Tibial artery (tissue), 4 donors: ENCODE data around the gene ZNF319.

ENCODE experiments used
- DNase-seq, 2 donors: peaks; one replicate each; pipeline ENCODE4 v3.0.0-alpha.2; 2019
- H3K27ac ChIP-seq, 2 donors: fragments of 200-600 bp; sonication (generic) in 1 of 2; 1 replicate in 1 of 2; 2 replicates in 1 of 2; pipeline ENCODE4 v1.5.1; 2018 to 2019; ENCODE audit warnings: mild to moderate bottlenecking in 1 of 2
- H3K27me3 ChIP-seq, 2 donors: fragments of 200-600 bp; sonication (generic) in 1 of 2; one replicate each; pipeline versions ENCODE4 v1.5.1 to v1.6.0; 2016 to 2019
- H3K36me3 ChIP-seq, 3 donors: fragments of 200-600 bp; sonication (generic) in 2 of 3; one replicate each; pipeline ENCODE4 v1.5.1; 2016 to 2019; ENCODE audit warnings: mild to moderate bottlenecking in 2 of 3
- H3K4me1 ChIP-seq, 4 donors: fragments of 200-600 bp; sonication (generic) in 2 of 4; 1 replicate in 3 of 4; 2 replicates in 1 of 4; pipeline ENCODE4 v1.5.1; 2016 to 2019
- H3K4me3 ChIP-seq, 2 donors: fragments of 200-600 bp; sonication (generic) in 1 of 2; 1 replicate in 1 of 2; 2 replicates in 1 of 2; pipeline ENCODE4 v1.5.1; 2018 to 2019; ENCODE audit warnings: mild to moderate bottlenecking in 2 of 2
- H3K9me3 ChIP-seq, 3 donors: fragments of 200-600 bp; sonication (generic) in 1 of 3; one replicate each; pipeline ENCODE4 v1.5.1; 2016 to 2019
- intact Hi-C: fragments of 100-400 bp; cut with DNase I; formaldehyde crosslinking; loops from one replicate; pipeline ENCODE4 v1.15.0; 2023; ENCODE audit warnings: low total_unique reads
- TF ChIP-seq, protein P1 (sequence below), 2 experiments: fragments of 200-600 bp in 1 of 2; fragments of 450-650 bp in 1 of 2; IDR thresholded peaks; one replicate each; pipeline ENCODE4 v1.5.1; 2017 to 2019; ENCODE audit warnings: antibody characterized with exemption in 2 of 2, mild to moderate bottlenecking in 1 of 2, moderate library complexity in 1 of 2

The ZNF319 gene

GRCh38 chr16:57952909-57953308 is 47.6 kb downstream of the ZNF319 start:
- TF ChIP-seq, protein P1, sequence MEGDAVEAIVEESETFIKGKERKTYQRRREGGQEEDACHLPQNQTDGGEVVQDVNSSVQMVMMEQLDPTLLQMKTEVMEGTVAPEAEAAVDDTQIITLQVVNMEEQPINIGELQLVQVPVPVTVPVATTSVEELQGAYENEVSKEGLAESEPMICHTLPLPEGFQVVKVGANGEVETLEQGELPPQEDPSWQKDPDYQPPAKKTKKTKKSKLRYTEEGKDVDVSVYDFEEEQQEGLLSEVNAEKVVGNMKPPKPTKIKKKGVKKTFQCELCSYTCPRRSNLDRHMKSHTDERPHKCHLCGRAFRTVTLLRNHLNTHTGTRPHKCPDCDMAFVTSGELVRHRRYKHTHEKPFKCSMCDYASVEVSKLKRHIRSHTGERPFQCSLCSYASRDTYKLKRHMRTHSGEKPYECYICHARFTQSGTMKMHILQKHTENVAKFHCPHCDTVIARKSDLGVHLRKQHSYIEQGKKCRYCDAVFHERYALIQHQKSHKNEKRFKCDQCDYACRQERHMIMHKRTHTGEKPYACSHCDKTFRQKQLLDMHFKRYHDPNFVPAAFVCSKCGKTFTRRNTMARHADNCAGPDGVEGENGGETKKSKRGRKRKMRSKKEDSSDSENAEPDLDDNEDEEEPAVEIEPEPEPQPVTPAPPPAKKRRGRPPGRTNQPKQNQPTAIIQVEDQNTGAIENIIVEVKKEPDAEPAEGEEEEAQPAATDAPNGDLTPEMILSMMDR (IDR thresholded peaks at IDR 0.05), result no peak

DNA sequence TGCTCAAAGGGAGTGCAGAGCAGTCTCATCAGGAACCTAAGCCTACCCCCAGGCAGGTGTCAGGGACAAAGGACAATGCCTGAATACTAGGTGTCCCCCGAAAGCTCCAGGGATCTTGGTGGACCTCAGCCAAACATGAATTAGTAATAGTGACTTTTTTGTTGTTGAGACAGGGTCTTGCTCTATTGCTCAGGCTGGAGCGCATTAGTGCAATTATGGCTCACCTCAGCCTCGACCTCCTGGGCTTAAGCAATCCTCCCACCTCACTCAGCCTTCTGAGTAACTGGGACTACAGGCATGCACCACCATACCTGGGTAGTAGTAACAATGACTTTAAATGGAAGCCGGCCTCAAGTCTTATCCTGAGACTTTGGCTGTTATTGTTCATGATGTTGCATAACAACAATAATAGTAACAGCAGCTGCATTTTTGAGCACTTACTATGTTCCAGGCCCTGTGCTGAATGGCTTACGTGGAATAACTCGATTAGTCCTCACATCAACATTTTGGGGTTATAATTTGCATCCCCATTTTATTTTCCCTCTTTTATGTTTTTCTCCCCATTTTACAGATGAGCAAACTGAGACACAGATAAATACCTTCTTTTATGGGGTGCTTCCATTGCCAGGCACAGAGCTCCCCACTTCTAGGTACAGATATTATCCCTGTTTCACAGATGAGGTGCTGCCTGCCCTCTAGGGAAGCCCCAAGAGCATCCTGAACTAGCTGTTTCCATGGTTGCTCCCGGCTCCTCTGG is 49.1 kb downstream of the ZNF319 start:
- Histone ChIP-seq H3K27me3 (peaks cover 0 to 34% of the 10 kb centered on the region in 2 donors), H3K27ac (no peak overlapping the region), H3K4me1 (no peaks in the 10 kb centered on the region), H3K9me3 (no peaks in the 10 kb centered on the region), H3K36me3 (no peaks in the 10 kb centered on the region), H3K4me3 (no peak overlapping the region)
- intact Hi-C loops, result no loop called here
- TF ChIP-seq, protein P1 (IDR thresholded peaks at IDR 0.05), result no peak
- DNase-seq, result no peak

More at GRCh38 chr16:57952909-57953308, 47.6 kb downstream of the ZNF319 start:
- Histone ChIP-seq H3K9me3 (no peaks in the 10 kb centered on the region), H3K27me3 (peaks cover 0 to 35% of the 10 kb centered on the region in 2 donors), H3K36me3 (no peaks in the 10 kb centered on the region), H3K4me3 (no peak overlapping the region), H3K27ac (no peak overlapping the region), H3K4me1 (no peaks in the 10 kb centered on the region)
- intact Hi-C loops, result no loop called here
- no peak for DNase-seq

DNA sequence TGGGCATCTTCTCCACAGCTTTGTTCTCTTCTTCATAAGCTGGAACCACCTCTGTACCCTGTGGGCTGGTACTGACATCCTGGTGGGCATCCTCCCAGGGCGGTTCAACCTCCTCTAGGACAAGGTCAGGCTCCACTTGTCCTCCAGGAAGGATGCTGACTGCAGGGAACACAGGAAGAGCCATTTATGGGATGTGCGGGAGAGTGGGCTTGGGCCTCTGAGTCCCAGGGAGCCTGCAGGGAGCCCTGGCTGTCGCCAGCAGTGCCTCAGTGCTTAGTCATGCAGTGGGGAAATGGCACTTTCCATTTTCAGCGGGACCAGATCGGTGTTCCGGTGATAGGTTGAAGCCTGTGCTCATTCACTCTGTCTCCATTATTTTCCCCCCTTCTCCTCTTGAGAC is 50.1 kb downstream of the ZNF319 start:
- no peak for DNase-seq
- TF ChIP-seq, protein P1 (IDR thresholded peaks at IDR 0.05), result no peak

DNA sequence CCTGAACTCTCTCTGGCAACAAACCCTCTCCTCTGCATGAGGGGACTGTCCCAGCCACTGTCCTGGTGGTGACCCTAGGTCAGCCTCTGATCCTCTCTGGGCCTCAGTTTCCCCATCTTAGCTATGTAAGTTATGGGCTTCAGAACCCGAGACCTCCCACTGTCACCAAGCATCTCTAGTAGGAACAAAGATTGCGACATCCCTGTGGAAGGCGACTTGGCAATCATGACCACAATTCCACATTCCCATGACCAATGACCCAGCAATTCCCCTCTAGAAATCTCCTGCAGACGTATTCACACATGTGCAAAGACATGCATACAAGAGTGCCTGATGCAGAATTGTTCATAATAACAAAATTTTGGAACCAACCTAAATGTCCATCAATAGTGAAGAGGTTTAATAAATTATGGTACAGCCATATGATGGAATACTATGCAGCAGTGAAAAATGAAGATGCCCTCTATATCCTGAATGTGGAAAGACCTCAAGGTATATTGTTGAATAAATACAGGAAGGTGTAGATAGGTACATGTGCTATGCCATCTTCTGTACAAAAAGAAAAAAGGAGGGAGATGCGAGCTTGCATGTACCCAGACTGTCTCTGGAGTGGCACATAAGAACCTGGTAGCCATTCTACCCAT is 50.8 kb downstream of the ZNF319 start:
- H3K4me3 ChIP-seq, result no peak overlapping the region
- TF ChIP-seq, protein P1 (IDR thresholded peaks at IDR 0.05), result no peak
- DNase-seq, result no peak
- H3K36me3 ChIP-seq, result no peaks in the 10 kb centered on the region
- no peaks in the 10 kb centered on the region for H3K9me3 ChIP-seq
- no peaks in the 10 kb centered on the region for H3K4me1 ChIP-seq
- H3K27ac ChIP-seq, result no peak overlapping the region
- intact Hi-C loops, result no loop called here
- peaks cover 0 to 34% of the 10 kb centered on the region in 2 donors for H3K27me3 ChIP-seq

More for the DNA sequence above, 50.1 kb downstream of the ZNF319 start:
- intact Hi-C loops, result no loop called here
- Histone ChIP-seq H3K27me3 (peaks cover 0 to 34% of the 10 kb centered on the region in 2 donors), H3K9me3 (no peaks in the 10 kb centered on the region), H3K36me3 (no peaks in the 10 kb centered on the region), H3K4me3 (no peak overlapping the region), H3K27ac (no peak overlapping the region), H3K4me1 (no peaks in the 10 kb centered on the region)

GRCh38 chr16:57949013-57949412 is 51.5 kb downstream of the ZNF319 start:
- H3K27me3 ChIP-seq, result peaks cover 0 to 34% of the 10 kb centered on the region in 2 donors
- TF ChIP-seq, protein P1 (IDR thresholded peaks at IDR 0.05), result no peak
- H3K4me1 ChIP-seq, result no peaks in the 10 kb centered on the region
- intact Hi-C loops, result no loop called here
- no peak overlapping the region for H3K27ac ChIP-seq
- H3K9me3 ChIP-seq, result no peaks in the 10 kb centered on the region
- H3K36me3 ChIP-seq, result no peaks in the 10 kb centered on the region
- H3K4me3 ChIP-seq, result no peak overlapping the region
- DNase-seq, result no peak
